ENCODE data around the gene HTRA2. TPM values are rescaled to one million over a fixed set of nuclear protein-coding genes. Genes with fewer than 3 reads are reported as not detected.

Gene HTRA2
- total RNA-seq, 2 donors from 2014 or later: 28.7 to 29.3 TPM

GRCh38 chr2:74531666-74532065, 1.9 kb downstream of the HTRA2 start:
- no peak for ATAC-seq
- DNase-seq: no peak
- intact Hi-C loops (cut with DNase I): loop anchor here in 1 of 2 donors (5.0 kb wide), 1 partner anchor 56 kb away; no protein-coding TSS in a partner anchor

- ATAC-seq (no peak), DNase-seq (no peak)
- intact Hi-C loops (cut with DNase I): loop anchor here in 1 of 2 donors (5.0 kb wide), 1 partner anchor 55 kb away; no protein-coding TSS in a partner anchor
Measured at GRCh38 chr2:74532222-74532621, 2.5 kb downstream of the HTRA2 start.

GRCh38 chr2:74533464-74533863, 3.7 kb downstream of the HTRA2 start:
- intact Hi-C loops (cut with DNase I): loop anchor here in 1 of 2 donors (5.0 kb wide), 1 partner anchor 54 kb away; no protein-coding TSS in a partner anchor
- no peak for ATAC-seq
- DNase-seq: no peak

- no peak for DNase-seq
- no peak for ATAC-seq
- intact Hi-C loops (cut with DNase I): loop anchor here in 1 of 2 donors (5.0 kb wide), 1 partner anchor 53 kb away; no protein-coding TSS in a partner anchor
Measured at GRCh38 chr2:74534411-74534810, 4.7 kb downstream of the HTRA2 start.

GRCh38 chr2:74535440-74535965, 5.8 kb downstream of the HTRA2 start:
- ATAC-seq (no peak), DNase-seq (no peak)
- intact Hi-C loops (cut with DNase I): no loop called here

GRCh38 chr2:74536166-74536950, 6.6 kb downstream of the HTRA2 start:
- ATAC-seq (no peak), DNase-seq (no peak)
- intact Hi-C loops (cut with DNase I): no loop called here

GRCh38 chr2:74537140-74537539, 7.4 kb downstream of the HTRA2 start:
- intact Hi-C loops (cut with DNase I): no loop called here
- ATAC-seq (no peak), DNase-seq (no peak)

- DNase-seq (no peak), ATAC-seq (no peak)
- intact Hi-C loops (cut with DNase I): no loop called here
Measured at GRCh38 chr2:74538881-74539339, 9.2 kb downstream of the HTRA2 start.

- DNase-seq (peak; percentile 81), ATAC-seq (peak; percentile 32 to 74)
- intact Hi-C loops (cut with DNase I): no loop called here
Measured at GRCh38 chr2:74540291-74540690, 10.6 kb downstream of the HTRA2 start.

- DNase-seq (no peak), ATAC-seq (no peak)
- intact Hi-C loops (cut with DNase I): no loop called here
Measured at GRCh38 chr2:74542978-74543377, 13.2 kb downstream of the HTRA2 start.

- DNase-seq (no peak), ATAC-seq (no peak)
- intact Hi-C loops (cut with DNase I): no loop called here
Measured at GRCh38 chr2:74544634-74545033, 14.9 kb downstream of the HTRA2 start.

GRCh38 chr2:74546004-74546403, 16.3 kb downstream of the HTRA2 start:
- intact Hi-C loops (cut with DNase I): no loop called here
- no peak for ATAC-seq
- DNase-seq: no peak

- no peak for DNase-seq
- peak; percentile 3 to 5 for ATAC-seq
- intact Hi-C loops (cut with DNase I): no loop called here
Measured at GRCh38 chr2:74548285-74548899, 18.7 kb downstream of the HTRA2 start.

GRCh38 chr2:74548900-74549826, 19.4 kb downstream of the HTRA2 start:
- DNase-seq: peak; percentile 83
- ATAC-seq: peak; percentile 81 to 88
- intact Hi-C loops (cut with DNase I): no loop called here

- no peak for ATAC-seq
- no peak for DNase-seq
- intact Hi-C loops (cut with DNase I): no loop called here
Measured at GRCh38 chr2:74550231-74550630, 20.5 kb downstream of the HTRA2 start.

GRCh38 chr2:74551530-74551929, 21.8 kb downstream of the HTRA2 start:
- no peak for ATAC-seq
- no peak for DNase-seq
- intact Hi-C loops (cut with DNase I): no loop called here

- intact Hi-C loops (cut with DNase I): no loop called here
- DNase-seq: no peak
- no peak for ATAC-seq
Measured at GRCh38 chr2:74551942-74552913, 22.5 kb downstream of the HTRA2 start.

Data from left cardiac atrium (tissue), 4 donors.